ENCODE measurements around the gene ERG. TPM values are rescaled to one million over a fixed set of nuclear protein-coding genes. Genes with fewer than 3 reads are reported as not detected.

Gene ERG
- total RNA-seq, 1 donor from 2014 or later = not detected

- H3K36me3 Mint-ChIP-seq (ENCODE audit: unreplicated experiment) = no peaks in the 10 kb centered on the region
- no peak overlapping the region for H3K4me3 Mint-ChIP-seq (ENCODE audit: unreplicated experiment)
- H3K27me3 Mint-ChIP-seq (ENCODE audit: unreplicated experiment) = no peaks in the 10 kb centered on the region
- H3K27ac Mint-ChIP-seq (ENCODE audit: unreplicated experiment) = no peak overlapping the region
- no peak for TF ChIP-seq CTCF (IDR thresholded peaks at IDR 0.05; ENCODE audit: partially characterized antibody, unreplicated experiment)
- no peaks in the 10 kb centered on the region for H3K4me1 Mint-ChIP-seq (ENCODE audit: low read depth, unreplicated experiment)
- no peaks in the 10 kb centered on the region for H3K9me3 Mint-ChIP-seq (ENCODE audit: unreplicated experiment)
- DNase-seq = no peak
These were observed 163.4 kb downstream of the ERG start for GRCh38 chr21:38334866-38335265.

- H3K4me1 Mint-ChIP-seq (ENCODE audit: low read depth, unreplicated experiment) = no peaks in the 10 kb centered on the region
- H3K27me3 Mint-ChIP-seq (ENCODE audit: unreplicated experiment) = no peaks in the 10 kb centered on the region
- no peak overlapping the region for H3K27ac Mint-ChIP-seq (ENCODE audit: unreplicated experiment)
- TF ChIP-seq CTCF (IDR thresholded peaks at IDR 0.05; ENCODE audit: partially characterized antibody, unreplicated experiment) = no peak
- no peaks in the 10 kb centered on the region for H3K36me3 Mint-ChIP-seq (ENCODE audit: unreplicated experiment)
- no peak overlapping the region for H3K4me3 Mint-ChIP-seq (ENCODE audit: unreplicated experiment)
- no peak for DNase-seq
- H3K9me3 Mint-ChIP-seq (ENCODE audit: unreplicated experiment) = no peaks in the 10 kb centered on the region
These were observed 164.7 kb downstream of the ERG start for GRCh38 chr21:38333301-38334272.

- Mint-ChIP-seq H3K4me3 (ENCODE audit: unreplicated experiment) (no peak overlapping the region), H3K9me3 (ENCODE audit: unreplicated experiment) (no peaks in the 10 kb centered on the region), H3K4me1 (ENCODE audit: low read depth, unreplicated experiment) (no peaks in the 10 kb centered on the region), H3K27me3 (ENCODE audit: unreplicated experiment) (no peaks in the 10 kb centered on the region), H3K36me3 (ENCODE audit: unreplicated experiment) (no peaks in the 10 kb centered on the region), H3K27ac (ENCODE audit: unreplicated experiment) (no peak overlapping the region)
- no peak for DNase-seq
- TF ChIP-seq CTCF (IDR thresholded peaks at IDR 0.05; ENCODE audit: partially characterized antibody, unreplicated experiment) = no peak
These were observed 167.6 kb downstream of the ERG start for GRCh38 chr21:38330666-38331065.

Other genes starting within 250 kb of the ERG start
- not detected for gene KCNJ15, start 241.5 kb downstream of the ERG start, total RNA-seq (ENCODE audit: unreplicated experiment)